Measurements from ENCODE around the gene KRT222.
A peak's percentile ranks its signal among the peaks of the same experiment; 100 is the strongest.

The KRT222 gene

GRCh38 chr17:40659911-40660310 lies 5.1 kb downstream of the KRT222 start:
- FAIRE-seq (no peak), DNase-seq (ENCODE audit: insufficient read length, low spot score) (no peak)

GRCh38 chr17:40658396-40658795 lies 6.6 kb downstream of the KRT222 start:
- FAIRE-seq (no peak), DNase-seq (ENCODE audit: insufficient read length, low spot score) (no peak)

GRCh38 chr17:40651939-40652338 lies 13.0 kb downstream of the KRT222 start:
- FAIRE-seq (no peak), DNase-seq (ENCODE audit: insufficient read length, low spot score) (no peak)

GRCh38 chr17:40648384-40648968 lies 16.5 kb downstream of the KRT222 start:
- DNase-seq (ENCODE audit: insufficient read length, low spot score) (no peak), FAIRE-seq (no peak)

- peak; percentile 67 for DNase-seq (ENCODE audit: insufficient read length, low spot score)
- FAIRE-seq = peak; percentile 62
Measured at GRCh38 chr17:40647624-40648383, 17.2 kb downstream of the KRT222 start, which contains the start of gene SMARCE1. SMARCE1 (minus strand) TSS chr17:40647818; CDS start chr17:40645802, 2,016 bp downstream.

GRCh38 chr17:40646791-40647623 lies 18.0 kb downstream of the KRT222 start:
- DNase-seq (ENCODE audit: insufficient read length, low spot score) (no peak), FAIRE-seq (no peak)

GRCh38 chr17:40645943-40646342 lies 19.0 kb downstream of the KRT222 start:
- FAIRE-seq (no peak), DNase-seq (ENCODE audit: insufficient read length, low spot score) (no peak)

GRCh38 chr17:40645291-40645690 lies 19.7 kb downstream of the KRT222 start:
- no peak for FAIRE-seq
- DNase-seq (ENCODE audit: insufficient read length, low spot score) = no peak

- no peak for FAIRE-seq
- no peak for DNase-seq (ENCODE audit: insufficient read length, low spot score)
Measured at GRCh38 chr17:40637931-40638330, 27.0 kb downstream of the KRT222 start.

- DNase-seq (ENCODE audit: insufficient read length, low spot score) (no peak), FAIRE-seq (peak; percentile 40)
Measured at GRCh38 chr17:40633871-40634270, 31.1 kb downstream of the KRT222 start.

GRCh38 chr17:40632216-40632615 lies 32.8 kb downstream of the KRT222 start:
- peak; percentile 38 for FAIRE-seq
- no peak for DNase-seq (ENCODE audit: insufficient read length, low spot score)

GRCh38 chr17:40629842-40630241 lies 35.1 kb downstream of the KRT222 start:
- no peak for FAIRE-seq
- DNase-seq (ENCODE audit: insufficient read length, low spot score) = no peak

- FAIRE-seq (no peak), DNase-seq (ENCODE audit: insufficient read length, low spot score) (no peak)
Measured at GRCh38 chr17:40625311-40625710, 39.7 kb downstream of the KRT222 start.

GRCh38 chr17:40623419-40624210 lies 41.4 kb downstream of the KRT222 start:
- peak; percentile 20 for FAIRE-seq
- DNase-seq (ENCODE audit: insufficient read length, low spot score) = no peak

- FAIRE-seq = no peak
- no peak for DNase-seq (ENCODE audit: insufficient read length, low spot score)
Measured at GRCh38 chr17:40622509-40622928, 42.5 kb downstream of the KRT222 start.

GRCh38 chr17:40621578-40621977 lies 43.4 kb downstream of the KRT222 start:
- DNase-seq (ENCODE audit: insufficient read length, low spot score) (no peak), FAIRE-seq (no peak)

- DNase-seq (ENCODE audit: insufficient read length, low spot score) (no peak), FAIRE-seq (peak; percentile 4)
Measured at GRCh38 chr17:40621019-40621418, 44.0 kb downstream of the KRT222 start.

- no peak for FAIRE-seq
- DNase-seq (ENCODE audit: insufficient read length, low spot score) = no peak
Measured at GRCh38 chr17:40618754-40619625, 46.0 kb downstream of the KRT222 start.

GRCh38 chr17:40617678-40618240 lies 47.2 kb downstream of the KRT222 start:
- DNase-seq (ENCODE audit: insufficient read length, low spot score) (no peak), FAIRE-seq (no peak)
